HepG2 (cell line): ENCODE measurements around the gene GABBR2. TPM values are rescaled to one million over a fixed set of nuclear protein-coding genes. Genes with fewer than 3 reads are reported as not detected.

Experiments used
- ATAC-seq: fragments of 200-7000 bp; cut with Tn5 transposase; 3 replicates; pipeline ENCODE4 v1.9.1; 2020; ENCODE audit warnings: mild to moderate bottlenecking, moderate library complexity
- BruUV-seq: library from RNA; stranded (reverse); fragments of 400-500 nt; replicated peaks from 2 replicates; lab custom pipeline; 2021; lab: Mats Ljungman, UMichigan
- CTCF ChIA-PET: fragments of 300-600 bp; formaldehyde crosslinking; extraction: SDS; loops from one replicate; lab custom pipeline; 2021; ENCODE audit warnings: low total read pairs, inconsistent platforms, low intra/inter-chr PET ratio; lab: Yijun Ruan, JAX
- POLR2A ChIA-PET: fragments of 350-600 bp; sonication (Branson Sonifier 250); formaldehyde crosslinking; loops from one replicate; lab custom pipeline; 2020; ENCODE audit warnings: antibody characterized with exemption, inconsistent platforms; lab: Yijun Ruan, JAX
- DNase-seq: peaks from one replicate; pipeline ENCODE4 v3.0.0-alpha.2; 2015; ENCODE audit warnings: low spot score
- FAIRE-seq: peaks from 3 replicates; lab custom pipeline; 2011; peaks lifted over from hg19 to GRCh38; lab: Jason Lieb, UNC
- H2AFZ ChIP-seq: one replicate; pipeline ENCODE4 v1.6.1; 2011; ENCODE audit warnings: low read length, inconsistent platforms
- H3K27ac ChIP-seq: fragments of 300-600 bp; 3 replicates; pipeline ENCODE4 v1.8.0; 2011; ENCODE audit warnings: mixed run types, mild to moderate bottlenecking, mixed read lengths, low read length, inconsistent platforms; ENCODE audit not compliant: insufficient read depth; ENCODE audit errors: extremely low read length
- H3K27me3 ChIP-seq, 2 experiments: fragments of 200-600 bp in 1 of 2; 2 replicates in 1 of 2; 3 replicates in 1 of 2; pipeline versions ENCODE4 v1.6.0 to v1.8.0; 2011; ENCODE audit warnings: low read length in 2 of 2, mild to moderate bottlenecking in 2 of 2, moderate library complexity in 2 of 2, inconsistent platforms in 1 of 2; ENCODE audit not compliant: insufficient read depth in 2 of 2, control insufficient read depth in 1 of 2
- H3K36me3 ChIP-seq, 2 experiments: fragments of 200-600 bp in 1 of 2; replicated peaks in 1 of 2; 2 replicates in 1 of 2; 3 replicates in 1 of 2; pipeline versions ENCODE4 v1.5.1 to v1.8.0; 2011; ENCODE audit warnings: low read length in 2 of 2, inconsistent platforms in 1 of 2; ENCODE audit not compliant: insufficient read depth in 2 of 2, control insufficient read depth in 1 of 2
- H3K4me1 ChIP-seq: 2 replicates; pipeline ENCODE4 v1.5.1; 2012; ENCODE audit warnings: low read length, inconsistent platforms; ENCODE audit not compliant: insufficient read depth
- H3K4me2 ChIP-seq: 2 replicates; pipeline ENCODE4 v1.6.0; 2011; ENCODE audit warnings: low read depth, low read length, inconsistent platforms
- H3K4me3 ChIP-seq, 3 experiments: fragments of 200-600 bp in 1 of 3; sonication (generic), shearing (Covaris generic) in 1 of 3; replicated peaks in 1 of 3; 2 replicates each; pipeline ENCODE4 v1.5.1; 2011 to 2016; ENCODE audit warnings: low read length in 3 of 3, inconsistent platforms in 2 of 3, low read depth in 2 of 3, mild to moderate bottlenecking in 2 of 3, control low read depth in 1 of 3, mixed read lengths in 1 of 3; ENCODE audit not compliant: insufficient read depth in 1 of 3
- H3K79me2 ChIP-seq: one replicate; pipeline ENCODE4 v1.6.1; 2011; ENCODE audit warnings: low read length, inconsistent platforms; ENCODE audit not compliant: insufficient read depth
- H3K9ac ChIP-seq: 2 replicates; pipeline ENCODE4 v1.6.0; 2011; ENCODE audit warnings: mild to moderate bottlenecking, low read depth, low read length, inconsistent platforms; ENCODE audit not compliant: insufficient read depth
- H3K9me3 ChIP-seq: 2 replicates; pipeline ENCODE4 v1.5.1; 2012; ENCODE audit warnings: mild to moderate bottlenecking, low read length
- H4K20me1 ChIP-seq: 2 replicates; pipeline ENCODE4 v1.6.0; 2011; ENCODE audit warnings: inconsistent platforms, mild to moderate bottlenecking, low read length, moderate library complexity; ENCODE audit not compliant: insufficient read depth
- NAIF1 ChIP-seq: sonication (generic); formaldehyde crosslinking; IDR thresholded peaks from 2 replicates; pipeline ENCODE4 v1.5.0; 2020; ENCODE audit warnings: mild to moderate bottlenecking, missing genetic modification reagents, borderline replicate concordance
- RAD51 ChIP-seq: fragments of 450-650 bp; IDR thresholded peaks from 2 replicates; pipeline ENCODE4 v1.6.1; 2016; ENCODE audit warnings: borderline replicate concordance
- RBM22 ChIP-seq: fragments of 200-400 bp; formaldehyde crosslinking; optimal IDR thresholded peaks from 2 replicates; pipeline ENCODE3; 2017; ENCODE audit warnings: mild to moderate bottlenecking, low read length, moderate library complexity
- SIN3B ChIP-seq: fragments of 150-350 bp; IDR thresholded peaks from 2 replicates; pipeline ENCODE4 v1.6.1; 2014; ENCODE audit warnings: low read length
- TEAD3 ChIP-seq: optimal IDR thresholded peaks from 2 replicates; pipeline ENCODE3; 2016; ENCODE audit warnings: borderline replicate concordance
- WGBS: methylation state at CpG from one replicate; pipeline ENCODE4 v1.1.6; 2017; ENCODE audit warnings: low lambda C conversion rate; 5-methylcytosine and 5-hydroxymethylcytosine counted together
- in situ Hi-C: cut with HindIII; loops from 2 replicates; pipeline ENCODE4 v1.10.0; 2017; ENCODE audit warnings: low pct_unique_long_range_greater_than_20kb; ENCODE audit not compliant: extremely low pct_ligation_motif_present
- intact Hi-C: fragments of 100-400 bp; cut with micrococcal nuclease; formaldehyde crosslinking; loops from one replicate; pipeline ENCODE4 v1.10.0; 2022; ENCODE audit not compliant: unreplicated experiment
- polyA plus RNA-seq, 8 experiments: library from polyadenylated mRNA; depleted of rRNA in 3 of 8; stranded (reverse) in 7 of 8; unstranded in 1 of 8; fragments of >200 nt; fragmentation: Illumina TruSeq in 4 of 8; extraction: Trizol in 4 of 8; gene quantifications; 2 replicates each; pipeline versions ENCODE4 v1.2.1 to v1.2.3, GENCODE V29; 2011 to 2016; ENCODE audit warnings: low read depth in 4 of 8, missing spikeins in 1 of 8, mixed read lengths in 1 of 8; ENCODE audit not compliant: insufficient read depth in 1 of 8
- total RNA-seq, 5 experiments: library from RNA; depleted of rRNA; stranded (reverse); fragments of >200 nt; fragmentation: Illumina TruSeq; extraction: Trizol; gene quantifications; 2 replicates each; pipeline ENCODE4 v1.2.3, GENCODE V29; 2016; ENCODE audit warnings: low read depth in 1 of 5
- TF ChIP-seq, protein P1 (sequence below): sonication (generic); formaldehyde crosslinking; IDR thresholded peaks from 2 replicates; pipeline ENCODE4 v1.5.0; 2020; ENCODE audit warnings: missing genetic modification reagents
- TF ChIP-seq, protein P2 (sequence below), 2 experiments: sonication (generic) in 1 of 2; formaldehyde crosslinking in 1 of 2; IDR thresholded peaks; 2 replicates each; pipeline versions ENCODE4 v1.5.1 to v1.6.1; 2011 to 2020; ENCODE audit warnings: borderline replicate concordance in 1 of 2, low read depth in 1 of 2, low read length in 1 of 2, mild to moderate bottlenecking in 1 of 2, missing genetic modification reagents in 1 of 2, moderate library complexity in 1 of 2
- TF ChIP-seq, protein P3 (sequence below): sonication (generic); formaldehyde crosslinking; IDR thresholded peaks from 2 replicates; pipeline ENCODE4 v1.4.0; 2020; ENCODE audit warnings: missing genetic modification reagents, mild to moderate bottlenecking, borderline replicate concordance

Gene GABBR2
- total and polyA plus RNA-seq, 2 of the 13 experiments (the other 11 are each of a cell fraction or from before 2014, with no cell fraction given): 0.02 TPM; not detected in 1

DNA sequence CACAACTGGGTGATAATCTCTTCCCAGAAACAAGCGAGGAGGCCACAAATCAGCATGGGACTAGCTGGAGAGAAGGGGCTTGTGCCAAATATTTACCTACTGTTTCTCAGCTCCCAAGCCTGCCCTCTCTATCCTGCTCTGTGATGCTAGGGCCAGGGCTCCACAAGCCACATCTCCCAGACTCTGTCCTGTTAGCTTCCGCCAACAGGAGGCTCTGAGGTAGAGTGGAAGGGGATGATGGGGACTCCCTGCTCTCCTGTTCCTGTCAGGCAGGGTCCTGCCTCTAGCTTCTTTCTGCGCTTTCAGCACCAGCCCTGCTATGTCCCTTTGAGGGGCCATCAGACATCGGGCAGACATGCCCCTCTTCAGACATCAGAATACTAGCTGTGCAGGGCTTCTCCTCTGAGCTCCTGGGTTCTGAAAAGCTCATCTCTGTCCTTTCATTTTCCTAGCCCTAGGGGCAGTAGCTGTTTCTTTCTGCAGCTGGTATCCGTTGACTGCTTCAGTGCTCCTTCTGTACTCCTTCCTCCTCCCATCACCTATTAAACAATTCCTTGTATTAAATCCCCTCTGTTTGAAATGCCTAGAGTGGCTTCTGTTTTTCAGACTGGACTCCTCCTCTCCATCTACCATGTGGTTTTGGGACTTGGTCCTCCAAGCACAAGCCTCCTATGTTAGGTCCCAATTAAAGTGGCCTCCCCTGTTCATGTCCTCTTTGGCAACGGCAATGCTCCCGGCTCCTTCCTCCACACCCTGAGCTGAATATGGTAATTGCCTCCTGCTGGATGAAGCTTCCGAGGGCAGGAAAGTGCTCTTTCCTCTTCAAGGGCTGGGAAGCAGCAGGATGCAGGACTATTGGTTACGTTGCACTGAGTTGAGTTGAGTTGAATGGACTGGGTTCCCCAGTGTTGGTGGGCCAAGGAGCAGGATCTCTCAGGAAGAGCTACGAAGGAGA, 292.2 kb downstream of the GABBR2 start (continued):
- no peak for TF ChIP-seq RBM22
- TF ChIP-seq TEAD3: no peak
- no peak for TF ChIP-seq NAIF1 (CRISPR knock-in tag)

DNA sequence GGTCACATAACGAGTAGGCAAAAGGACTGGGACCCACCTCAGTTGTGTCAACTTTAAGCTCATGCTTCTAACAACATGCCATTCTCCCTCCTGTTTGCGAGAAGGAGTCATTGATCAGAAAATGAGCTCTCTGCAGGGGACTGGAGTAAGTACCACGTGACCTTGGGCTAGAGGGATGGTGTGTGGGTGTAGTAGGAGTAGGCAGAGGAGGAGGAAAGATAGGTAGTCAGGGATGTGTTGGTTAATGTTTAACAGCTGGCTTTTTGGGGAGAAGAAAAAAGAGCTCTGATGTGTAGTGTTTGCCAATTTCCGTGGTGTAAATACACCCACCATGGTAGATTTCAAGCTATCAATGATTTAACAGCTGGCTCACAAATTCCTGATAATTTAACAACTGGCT, 293.0 kb downstream of the GABBR2 start:
- POLR2A ChIA-PET: no interaction called here
- ATAC-seq: peak; percentile 44; the same call in 1 of the 3 replicates

More for the DNA sequence above, 293.0 kb downstream of the GABBR2 start:
- BruUV-seq: no TSS peak
- H3K4me3 ChIP-seq: no peak overlapping the region
- CTCF ChIA-PET: no interaction called here
- no peaks in the 10 kb centered on the region for H3K9me3 ChIP-seq
- no peak for FAIRE-seq
- H3K4me2 ChIP-seq: no peak overlapping the region
- in situ Hi-C loops (no loop called here), intact Hi-C loops (no loop called here)
- H3K4me1 ChIP-seq: peaks cover 8% of the 10 kb centered on the region
- peaks cover 0 to 5% of the 10 kb centered on the region in 2 experiments; a peak in 1 of 5 replicates for H3K27me3 ChIP-seq
- H2AFZ ChIP-seq: no peak overlapping the region
- no peaks in the 10 kb centered on the region for H3K79me2 ChIP-seq
- 3% methylated on average over 4 of the region's 4 CpGs for WGBS
- no peak overlapping the region for H3K9ac ChIP-seq
- TF ChIP-seq SIN3B (no peak), RAD51 (peak; percentile 73; the same call in 1 of the 2 replicates)
- TF ChIP-seq, protein P1, sequence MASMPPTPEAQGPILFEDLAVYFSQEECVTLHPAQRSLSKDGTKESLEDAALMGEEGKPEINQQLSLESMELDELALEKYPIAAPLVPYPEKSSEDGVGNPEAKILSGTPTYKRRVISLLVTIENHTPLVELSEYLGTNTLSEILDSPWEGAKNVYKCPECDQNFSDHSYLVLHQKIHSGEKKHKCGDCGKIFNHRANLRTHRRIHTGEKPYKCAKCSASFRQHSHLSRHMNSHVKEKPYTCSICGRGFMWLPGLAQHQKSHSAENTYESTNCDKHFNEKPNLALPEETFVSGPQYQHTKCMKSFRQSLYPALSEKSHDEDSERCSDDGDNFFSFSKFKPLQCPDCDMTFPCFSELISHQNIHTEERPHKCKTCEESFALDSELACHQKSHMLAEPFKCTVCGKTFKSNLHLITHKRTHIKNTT: no peak
- TF ChIP-seq, protein P2, sequence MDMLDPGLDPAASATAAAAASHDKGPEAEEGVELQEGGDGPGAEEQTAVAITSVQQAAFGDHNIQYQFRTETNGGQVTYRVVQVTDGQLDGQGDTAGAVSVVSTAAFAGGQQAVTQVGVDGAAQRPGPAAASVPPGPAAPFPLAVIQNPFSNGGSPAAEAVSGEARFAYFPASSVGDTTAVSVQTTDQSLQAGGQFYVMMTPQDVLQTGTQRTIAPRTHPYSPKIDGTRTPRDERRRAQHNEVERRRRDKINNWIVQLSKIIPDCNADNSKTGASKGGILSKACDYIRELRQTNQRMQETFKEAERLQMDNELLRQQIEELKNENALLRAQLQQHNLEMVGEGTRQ (IDR thresholded peaks at IDR 0.05; ENCODE audit: low read depth, low read length): peak; percentile 64
- TF ChIP-seq, protein P2 (CRISPR knock-in tag; IDR thresholded peaks at IDR 0.05; ENCODE audit: borderline replicate concordance): peak; percentile 38; the same call in 1 of the 2 replicates
- TF ChIP-seq, protein P3, sequence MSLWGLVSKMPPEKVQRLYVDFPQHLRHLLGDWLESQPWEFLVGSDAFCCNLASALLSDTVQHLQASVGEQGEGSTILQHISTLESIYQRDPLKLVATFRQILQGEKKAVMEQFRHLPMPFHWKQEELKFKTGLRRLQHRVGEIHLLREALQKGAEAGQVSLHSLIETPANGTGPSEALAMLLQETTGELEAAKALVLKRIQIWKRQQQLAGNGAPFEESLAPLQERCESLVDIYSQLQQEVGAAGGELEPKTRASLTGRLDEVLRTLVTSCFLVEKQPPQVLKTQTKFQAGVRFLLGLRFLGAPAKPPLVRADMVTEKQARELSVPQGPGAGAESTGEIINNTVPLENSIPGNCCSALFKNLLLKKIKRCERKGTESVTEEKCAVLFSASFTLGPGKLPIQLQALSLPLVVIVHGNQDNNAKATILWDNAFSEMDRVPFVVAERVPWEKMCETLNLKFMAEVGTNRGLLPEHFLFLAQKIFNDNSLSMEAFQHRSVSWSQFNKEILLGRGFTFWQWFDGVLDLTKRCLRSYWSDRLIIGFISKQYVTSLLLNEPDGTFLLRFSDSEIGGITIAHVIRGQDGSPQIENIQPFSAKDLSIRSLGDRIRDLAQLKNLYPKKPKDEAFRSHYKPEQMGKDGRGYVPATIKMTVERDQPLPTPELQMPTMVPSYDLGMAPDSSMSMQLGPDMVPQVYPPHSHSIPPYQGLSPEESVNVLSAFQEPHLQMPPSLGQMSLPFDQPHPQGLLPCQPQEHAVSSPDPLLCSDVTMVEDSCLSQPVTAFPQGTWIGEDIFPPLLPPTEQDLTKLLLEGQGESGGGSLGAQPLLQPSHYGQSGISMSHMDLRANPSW: no peak
- TF ChIP-seq, all 625 proteins: peak for 2
- Histone ChIP-seq H4K20me1 (no peaks in the 10 kb centered on the region), H3K27ac (no peak overlapping the region), H3K36me3 (no peaks in the 10 kb centered on the region)
- DNase-seq: peak; percentile 4
